Frontal cortex (tissue), 4 donors: ENCODE measurements around the gene RCN1. TPM values are rescaled to one million over a fixed set of nuclear protein-coding genes. Genes with fewer than 3 reads are reported as not detected.
"Not testable (repeated sequence)": the region's sequence is repeated elsewhere in the genome, so short reads cannot be mapped to it uniquely, and the experiment has no call there.

Experiments
- DNase-seq, 2 donors: peaks; one replicate each; pipeline ENCODE4 v3.0.0; 2012; ENCODE audit warnings: low spot score in 2 of 2
- FAIRE-seq: peaks from 2 replicates; lab custom pipeline; 2012; peaks lifted over from hg19 to GRCh38; lab: Jason Lieb, UNC
- total RNA-seq: library from RNA; depleted of rRNA; stranded (reverse); fragments of >200 nt; gene quantifications from one replicate; pipeline ENCODE4 v1.2.3, GENCODE V29; 2014
- donor health status: control.
- donor health status: control.
- donor health status: control.

RCN1 gene
- total RNA-seq, 1 donor from 2014 or later: 22.8 TPM

- no peak for DNase-seq
- no peak for FAIRE-seq
These were observed 16.8 kb downstream of the RCN1 start for GRCh38 chr11:32107647-32108046.

- FAIRE-seq: no peak
These were observed 17.7 kb downstream of the RCN1 start for GRCh38 chr11:32108576-32108975.

GRCh38 chr11:32109138-32109537 lies 18.3 kb downstream of the RCN1 start:
- FAIRE-seq (no peak), DNase-seq (no peak)

More at GRCh38 chr11:32108576-32108975, 17.7 kb downstream of the RCN1 start:
- DNase-seq: no peak

GRCh38 chr11:32109592-32109991 lies 18.7 kb downstream of the RCN1 start:
- DNase-seq: no peak
- FAIRE-seq: no peak

GRCh38 chr11:32110795-32111194 lies 19.9 kb downstream of the RCN1 start:
- DNase-seq (no peak), FAIRE-seq (no peak)

- no peak for DNase-seq
- no peak for FAIRE-seq
These were observed 22.5 kb downstream of the RCN1 start for GRCh38 chr11:32113200-32113919.

GRCh38 chr11:32113920-32114203 lies 23.0 kb downstream of the RCN1 start:
- DNase-seq: no peak
- FAIRE-seq: no peak

GRCh38 chr11:32115446-32115845 lies 24.6 kb downstream of the RCN1 start:
- DNase-seq: no peak
- FAIRE-seq: no peak

GRCh38 chr11:32116668-32117067 lies 25.8 kb downstream of the RCN1 start:
- FAIRE-seq (no peak), DNase-seq (no peak)

- DNase-seq: no peak
- no peak for FAIRE-seq
These were observed 27.4 kb downstream of the RCN1 start for GRCh38 chr11:32118025-32118974.

- FAIRE-seq, DNase-seq: not testable (repeated sequence)
These were observed 28.3 kb downstream of the RCN1 start for GRCh38 chr11:32119139-32119538.

GRCh38 chr11:32121012-32121411 lies 30.1 kb downstream of the RCN1 start:
- FAIRE-seq (no peak), DNase-seq (no peak)

- DNase-seq (no peak), FAIRE-seq (no peak)
These were observed 31.3 kb downstream of the RCN1 start for GRCh38 chr11:32122200-32122599.

GRCh38 chr11:32131321-32131720 lies 40.4 kb downstream of the RCN1 start:
- FAIRE-seq (no peak), DNase-seq (no peak)

GRCh38 chr11:32136657-32137056 lies 45.8 kb downstream of the RCN1 start:
- DNase-seq: no peak
- FAIRE-seq: no peak

- FAIRE-seq (no peak), DNase-seq (no peak)
These were observed 46.4 kb downstream of the RCN1 start for GRCh38 chr11:32137263-32137662.

GRCh38 chr11:32137869-32138268 lies 47.0 kb downstream of the RCN1 start:
- no peak for DNase-seq
- no peak for FAIRE-seq

- DNase-seq: no peak
- no peak for FAIRE-seq
These were observed 48.0 kb downstream of the RCN1 start for GRCh38 chr11:32138902-32139301.

GRCh38 chr11:32139896-32140520 lies 49.1 kb downstream of the RCN1 start:
- no peak for DNase-seq
- no peak for FAIRE-seq

- DNase-seq: no peak
These were observed 51.1 kb downstream of the RCN1 start for GRCh38 chr11:32141745-32142546.

More at GRCh38 chr11:32141745-32142546, 51.1 kb downstream of the RCN1 start:
- FAIRE-seq: no peak
